Adrenal gland (tissue), 12 donors: ENCODE results near the gene BNC2. TPM values are rescaled to one million over a fixed set of nuclear protein-coding genes. Genes with fewer than 3 reads are reported as not detected.

Experiments used
- DNase-seq, 7 donors: peaks; one replicate each; pipeline ENCODE4 v3.0.0-alpha.2; 2019 to 2020
- H3K27ac ChIP-seq, 5 donors: fragments of 200-600 bp; sonication (generic) in 4 of 5; 1 replicate in 3 of 5; 2 replicates in 2 of 5; pipeline versions ENCODE4 v1.5.1 to v1.8.0; 2016 to 2020; ENCODE audit warnings: mild to moderate bottlenecking in 1 of 5
- H3K27me3 ChIP-seq: fragments of 200-600 bp; 2 replicates; pipeline ENCODE4 v1.8.0; 2021
- H3K36me3 ChIP-seq, 2 donors: fragments of 200-600 bp; replicated peaks in 1 of 2; 1 replicate in 1 of 2; 2 replicates in 1 of 2; pipeline versions ENCODE4 v1.5.1 to v1.8.0; 2018 to 2022
- H3K4me1 ChIP-seq, 2 donors: fragments of 200-600 bp; replicated peaks in 1 of 2; 1 replicate in 1 of 2; 2 replicates in 1 of 2; pipeline versions ENCODE4 v1.5.1 to v1.8.0; 2018 to 2021
- H3K4me3 ChIP-seq, 4 donors: fragments of 200-600 bp; sonication (generic) in 3 of 4; one replicate each; pipeline ENCODE4 v1.5.1; 2016 to 2018
- H3K9me3 ChIP-seq, 3 donors: fragments of 200-600 bp; sonication (generic) in 1 of 3; replicated peaks in 1 of 3; 1 replicate in 2 of 3; 2 replicates in 1 of 3; pipeline versions ENCODE4 v1.5.1 to v1.8.0; 2016 to 2021
- CTCF ChIP-seq, 6 experiments: fragments of 450-650 bp in 4 of 6; fragments of 200-600 bp in 2 of 6; sonication (generic) in 1 of 6; IDR thresholded peaks; 1 replicate in 5 of 6; 2 replicates in 1 of 6; pipeline versions ENCODE4 v1.5.1 to v1.8.0; 2016 to 2021; ENCODE audit warnings: antibody characterized with exemption in 6 of 6, mild to moderate bottlenecking in 2 of 6, moderate library complexity in 1 of 6
- POLR2A ChIP-seq, 2 donors: fragments of 450-650 bp; IDR thresholded peaks; one replicate each; pipeline ENCODE4 v1.6.1; 2017; ENCODE audit warnings: antibody characterized with exemption in 2 of 2, mild to moderate bottlenecking in 2 of 2, moderate library complexity in 1 of 2
- WGBS, 4 donors: extraction: QIAGEN DNeasy Blood & Tissue Kit in 2 of 4; methylation state at CpG; one replicate each; pipeline versions ENCODE4 v1.1.5 to v1.1.7; 2013 to 2017; 5-methylcytosine and 5-hydroxymethylcytosine counted together
- intact Hi-C, 2 donors: fragments of 100-400 bp; cut with DNase I; formaldehyde crosslinking; loops; one replicate each; pipeline versions ENCODE4 v1.14.1 to v1.15.0; 2022 to 2023
- polyA plus RNA-seq, 3 donors: library from polyadenylated mRNA; stranded (reverse); fragments of 200-250 nt in 2 of 3; fragments of 350-450 nt in 1 of 3; fragmentation: Illumina TruSeq in 1 of 3; extraction: RNeasy Lipid Tissue Mini Kit (QIAGEN cat#74804) in 1 of 3; gene quantifications; one replicate each; pipeline ENCODE4 v1.2.3, GENCODE V29; 2013 to 2014
- total RNA-seq, 9 donors: library from RNA; depleted of rRNA in 4 of 9; stranded (reverse); fragments of >200 nt in 4 of 9; fragments of 120-200 nt in 1 of 9; fragmentation: NEBNext Ultra II Directional in 1 of 9; extraction: Animal tissue kit (Norgen Biotek cat#: 25700) in 1 of 9; gene quantifications; one replicate each; pipeline versions ENCODE4 v1.1.0 to v1.2.4, GENCODE V29; 2013 to 2023
- donor health status: healthy with polysubstance abuse.
- donor health status: Bipolar disorder and iron deficiency.
- donor health status: DM: yes; HTN: yes; CAD: no.
- donor health status: DM: no; HTN: no; CAD: no.
- donor health status: DM: no; HTN: no; CAD: no.
- donor health status: DM: yes; HTN: yes; CAD: no.

Gene BNC2
- total and polyA plus RNA-seq, 12 donors = 1.1 to 11.1 (median 5.0) TPM

GRCh38 chr9:16888594-16888993 is 18.1 kb upstream of the BNC2 start:
- no peaks in the 10 kb centered on the region for H3K36me3 ChIP-seq
- intact Hi-C loops = no loop called here
- no peak overlapping the region for H3K27ac ChIP-seq
- H3K9me3 ChIP-seq = no peaks in the 10 kb centered on the region
- DNase-seq = no peak
- H3K4me1 ChIP-seq = no peaks in the 10 kb centered on the region
- no peaks in the 10 kb centered on the region for H3K27me3 ChIP-seq
- TF ChIP-seq POLR2A (IDR thresholded peaks at IDR 0.05) (no peak), CTCF (IDR thresholded peaks at IDR 0.05) (no peak)
- no peak overlapping the region for H3K4me3 ChIP-seq
- WGBS, 4 donors = 90 to 98% (median 93%) methylated on average over 3 of the region's 3 CpGs

GRCh38 chr9:16885931-16886330 is 15.5 kb upstream of the BNC2 start:
- Histone ChIP-seq H3K36me3 (no peaks in the 10 kb centered on the region), H3K27ac (no peak overlapping the region), H3K4me3 (no peak overlapping the region), H3K9me3 (no peaks in the 10 kb centered on the region), H3K4me1 (no peaks in the 10 kb centered on the region), H3K27me3 (no peaks in the 10 kb centered on the region)
- DNase-seq = no peak
- TF ChIP-seq POLR2A (IDR thresholded peaks at IDR 0.05) = no peak
- TF ChIP-seq CTCF (IDR thresholded peaks at IDR 0.05) = no peak
- intact Hi-C loops = no loop called here
- 85 to 92% (median 87%) methylated on average over 4 of the region's 4 CpGs for whole genome bisulfite sequencing, 4 donors

GRCh38 chr9:16884952-16885513 is 14.6 kb upstream of the BNC2 start:
- no peak for TF ChIP-seq CTCF (IDR thresholded peaks at IDR 0.05)
- no peak for TF ChIP-seq POLR2A (IDR thresholded peaks at IDR 0.05)
- Histone ChIP-seq H3K4me1 (no peaks in the 10 kb centered on the region), H3K27ac (peak overlapping the region in 2 of 5 donors; percentile 14 to 44), H3K4me3 (no peak overlapping the region), H3K9me3 (no peaks in the 10 kb centered on the region), H3K27me3 (no peaks in the 10 kb centered on the region), H3K36me3 (no peaks in the 10 kb centered on the region)
- 41 to 63% (median 54%) methylated on average over 5 of the region's 5 CpGs for WGBS, 4 donors
- peak in 3 of 7 donors; percentile 16 to 40 (median 30) for DNase-seq
- intact Hi-C loops = no loop called here

- 61 to 67% (median 65%) methylated on average over 3 of the region's 3 CpGs for WGBS, 4 donors
- TF ChIP-seq CTCF (IDR thresholded peaks at IDR 0.05) (no peak), POLR2A (IDR thresholded peaks at IDR 0.05) (no peak)
- Histone ChIP-seq H3K27me3 (no peaks in the 10 kb centered on the region), H3K27ac (peak overlapping the region in 2 of 5 donors; percentile 14 to 44), H3K9me3 (no peaks in the 10 kb centered on the region), H3K36me3 (no peaks in the 10 kb centered on the region), H3K4me1 (no peaks in the 10 kb centered on the region), H3K4me3 (no peak overlapping the region)
- intact Hi-C loops = no loop called here
- DNase-seq = peak in 1 of 7 donors; percentile 11
These were observed 13.9 kb upstream of the BNC2 start for GRCh38 chr9:16884373-16884772.
